HepG2 (cell line): ENCODE measurements around the gene BPIFB6. TPM values are rescaled to one million over a fixed set of nuclear protein-coding genes. Genes with fewer than 3 reads are reported as not detected.
A peak's percentile ranks its signal among the peaks of the same experiment; 100 is the strongest.

Source experiments
- AKNA ChIP-seq: sonication (generic); formaldehyde crosslinking; IDR thresholded peaks from 2 replicates; pipeline ENCODE4 v1.4.0; 2020; ENCODE audit warnings: missing genetic modification reagents, borderline replicate concordance
- CENPX ChIP-seq: sonication (generic); formaldehyde crosslinking; IDR thresholded peaks from 2 replicates; pipeline ENCODE4 v1.9.0; 2021; ENCODE audit warnings: mild to moderate bottlenecking, missing genetic modification reagents, moderate library complexity
- CTCF ChIP-seq: sonication (generic); formaldehyde crosslinking; IDR thresholded peaks from 2 replicates; pipeline ENCODE4 v1.5.0; 2020; ENCODE audit warnings: mild to moderate bottlenecking, missing genetic modification reagents, moderate library complexity
- E2F1 ChIP-seq: sonication (generic); formaldehyde crosslinking; IDR thresholded peaks from 2 replicates; pipeline ENCODE4 v1.5.0; 2020; ENCODE audit warnings: missing genetic modification reagents
- ELF4 ChIP-seq: sonication (generic); formaldehyde crosslinking; IDR thresholded peaks from 2 replicates; pipeline ENCODE4 v1.5.0; 2020; ENCODE audit warnings: missing genetic modification reagents, mild to moderate bottlenecking, moderate library complexity, borderline replicate concordance
- HMGXB4 ChIP-seq, 2 experiments: sonication (generic) in 1 of 2; formaldehyde crosslinking in 1 of 2; IDR thresholded peaks; 2 replicates each; pipeline versions ENCODE4 v1.4.0 to v1.6.1; 2018 to 2020; ENCODE audit warnings: missing genetic modification reagents in 2 of 2, borderline replicate concordance in 1 of 2, low read depth in 1 of 2, mild to moderate bottlenecking in 1 of 2, missing biosample characterization in 1 of 2
- HOXA9 ChIP-seq: sonication (generic); formaldehyde crosslinking; IDR thresholded peaks from 2 replicates; pipeline ENCODE4 v1.8.1; 2022; ENCODE audit warnings: missing genetic modification reagents, mild to moderate bottlenecking, moderate library complexity, borderline replicate concordance
- NFIC ChIP-seq: IDR thresholded peaks from 2 replicates; pipeline ENCODE4 v1.6.1; 2012; ENCODE audit warnings: mild to moderate bottlenecking, low read length, inconsistent platforms
- SIN3B ChIP-seq: fragments of 150-350 bp; IDR thresholded peaks from 2 replicates; pipeline ENCODE4 v1.6.1; 2014; ENCODE audit warnings: low read length
- SMAD1 ChIP-seq: sonication (generic); formaldehyde crosslinking; IDR thresholded peaks from 2 replicates; pipeline ENCODE4 v1.4.0; 2020; ENCODE audit warnings: missing genetic modification reagents, low read depth, mild to moderate bottlenecking, borderline replicate concordance
- TAF15 ChIP-seq: fragments of 200-400 bp; formaldehyde crosslinking; IDR thresholded peaks from one replicate; pipeline ENCODE4 v1.6.1; 2018; ENCODE audit warnings: mild to moderate bottlenecking, low read depth, low read length; ENCODE audit not compliant: poor library complexity, severe bottlenecking
- ZFP36L2 ChIP-seq: sonication (generic); formaldehyde crosslinking; IDR thresholded peaks from 2 replicates; pipeline ENCODE4 v1.4.0; 2020; ENCODE audit warnings: missing genetic modification reagents
- ZNF280D ChIP-seq: sonication (generic); formaldehyde crosslinking; IDR thresholded peaks from 2 replicates; pipeline ENCODE4 v1.5.1; 2020; ENCODE audit warnings: mild to moderate bottlenecking, missing genetic modification reagents
- ZNF580 ChIP-seq: IDR thresholded peaks from 2 replicates; pipeline ENCODE4 v1.6.1; 2016; ENCODE audit warnings: low read depth, borderline replicate concordance
- polyA plus RNA-seq, 8 experiments: library from polyadenylated mRNA; depleted of rRNA in 3 of 8; stranded (reverse) in 7 of 8; unstranded in 1 of 8; fragments of >200 nt; fragmentation: Illumina TruSeq in 4 of 8; extraction: Trizol in 4 of 8; gene quantifications; 2 replicates each; pipeline versions ENCODE4 v1.2.1 to v1.2.3, GENCODE V29; 2011 to 2016; ENCODE audit warnings: low read depth in 4 of 8, missing spikeins in 1 of 8, mixed read lengths in 1 of 8; ENCODE audit not compliant: insufficient read depth in 1 of 8
- total RNA-seq, 5 experiments: library from RNA; depleted of rRNA; stranded (reverse); fragments of >200 nt; fragmentation: Illumina TruSeq; extraction: Trizol; gene quantifications; 2 replicates each; pipeline ENCODE4 v1.2.3, GENCODE V29; 2016; ENCODE audit warnings: low read depth in 1 of 5

BPIFB6 gene
- total and polyA plus RNA-seq, 2 of the 13 experiments (the other 11 are each of a cell fraction or from before 2014, with no cell fraction given): 0.13 to 1.7 TPM

- TF ChIP-seq ZNF280D (CRISPR knock-in tag): no peak
- TF ChIP-seq CENPX (CRISPR knock-in tag): no peak
- TF ChIP-seq TAF15: no peak
- no peak for TF ChIP-seq HMGXB4 (CRISPR knock-in tag; IDR thresholded peaks at IDR 0.05; ENCODE audit: borderline replicate concordance in 1 of 2, low read depth in 1 of 2)
- TF ChIP-seq AKNA: no peak
- TF ChIP-seq ELF4: no peak
- no peak for TF ChIP-seq SIN3B
- 0 out of 2 replicates have a peak, but pooled peaks have one; percentile 62 for TF ChIP-seq NFIC
- peak; percentile 72; the same call in 1 of the 2 replicates for TF ChIP-seq HOXA9
- 0 out of 2 replicates have a peak, but pooled peaks have one; percentile 16 for TF ChIP-seq ZFP36L2 (CRISPR knock-in tag)
- no peak for TF ChIP-seq SMAD1 (CRISPR knock-in tag)
- TF ChIP-seq E2F1: no peak
- TF ChIP-seq CTCF: no peak
- no peak for TF ChIP-seq ZNF580 (CRISPR knock-in tag)
Observed at GRCh38 chr20:33026072-33026778, 5.2 kb upstream of the BPIFB6 start (continued).
